Fibroblast of skin of abdomen (primary cell): ENCODE data around the gene B4GALT7. TPM values are rescaled to one million over a fixed set of nuclear protein-coding genes. Genes with fewer than 3 reads are reported as not detected.
"Not testable (repeated sequence)": the region's sequence is repeated elsewhere in the genome, so short reads cannot be mapped to it uniquely, and the experiment has no call there.

Source experiments
- DNase-seq: peaks from one replicate; pipeline ENCODE4 v3.0.0-alpha.2; 2013
- polyA plus RNA-seq, 2 experiments: library from polyadenylated mRNA; unstranded; fragments of 120-200 nt; gene quantifications; one replicate each; pipeline ENCODE4 v1.2.1, GENCODE V29; 2013; ENCODE audit not compliant: insufficient read length in 2 of 2

B4GALT7 gene, protein sequence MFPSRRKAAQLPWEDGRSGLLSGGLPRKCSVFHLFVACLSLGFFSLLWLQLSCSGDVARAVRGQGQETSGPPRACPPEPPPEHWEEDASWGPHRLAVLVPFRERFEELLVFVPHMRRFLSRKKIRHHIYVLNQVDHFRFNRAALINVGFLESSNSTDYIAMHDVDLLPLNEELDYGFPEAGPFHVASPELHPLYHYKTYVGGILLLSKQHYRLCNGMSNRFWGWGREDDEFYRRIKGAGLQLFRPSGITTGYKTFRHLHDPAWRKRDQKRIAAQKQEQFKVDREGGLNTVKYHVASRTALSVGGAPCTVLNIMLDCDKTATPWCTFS
- 31.8 TPM for polyA plus RNA-seq (2013, experiment 1 of 2; ENCODE audit: insufficient read length)
- 33.0 TPM for polyA plus RNA-seq (2013, experiment 2 of 2; ENCODE audit: insufficient read length)

DNA sequence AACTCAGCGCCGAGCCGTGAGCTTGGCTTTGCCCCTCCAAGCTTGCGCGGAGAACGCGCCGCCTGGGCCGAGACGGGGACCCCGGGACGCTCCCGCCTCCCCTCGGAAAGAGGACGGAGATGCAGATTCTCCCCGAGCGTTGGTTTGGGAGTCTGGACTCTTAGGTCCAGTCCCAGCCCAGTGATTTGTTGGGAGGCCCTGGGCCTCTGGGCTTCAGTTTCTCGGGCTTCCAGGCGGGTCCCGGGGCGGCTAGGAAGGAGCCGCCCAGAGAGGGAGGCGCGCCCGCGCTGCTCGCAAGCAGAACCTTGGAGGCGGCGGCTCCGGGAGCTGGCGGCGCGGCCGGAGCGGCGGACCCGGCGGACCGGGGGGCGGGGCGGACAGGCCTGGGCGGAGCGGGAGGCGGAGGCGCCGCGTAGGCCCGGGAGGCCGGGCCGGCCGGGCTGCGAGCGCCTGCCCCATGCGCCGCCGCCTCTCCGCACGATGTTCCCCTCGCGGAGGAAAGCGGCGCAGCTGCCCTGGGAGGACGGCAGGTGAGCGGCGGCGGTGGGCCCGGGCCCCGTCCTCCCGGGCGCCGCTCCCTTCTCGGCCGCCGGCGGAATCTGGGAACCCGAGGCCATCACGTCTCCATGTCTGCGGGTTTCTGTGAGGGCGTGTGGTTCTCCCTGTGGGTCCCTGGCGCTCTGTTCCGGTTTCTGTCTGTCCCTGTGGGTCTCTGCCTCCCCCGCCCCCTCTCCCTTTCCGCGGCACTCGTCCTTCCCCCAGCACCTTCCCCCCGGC, at the start of gene B4GALT7:
Gene B4GALT7, plus strand, starts transcription at position 402 of the 777 bp plus-strand sequence. Its CDS starts 79 bp downstream, at position 481.
- DNase-seq: peak; percentile 81

DNA sequence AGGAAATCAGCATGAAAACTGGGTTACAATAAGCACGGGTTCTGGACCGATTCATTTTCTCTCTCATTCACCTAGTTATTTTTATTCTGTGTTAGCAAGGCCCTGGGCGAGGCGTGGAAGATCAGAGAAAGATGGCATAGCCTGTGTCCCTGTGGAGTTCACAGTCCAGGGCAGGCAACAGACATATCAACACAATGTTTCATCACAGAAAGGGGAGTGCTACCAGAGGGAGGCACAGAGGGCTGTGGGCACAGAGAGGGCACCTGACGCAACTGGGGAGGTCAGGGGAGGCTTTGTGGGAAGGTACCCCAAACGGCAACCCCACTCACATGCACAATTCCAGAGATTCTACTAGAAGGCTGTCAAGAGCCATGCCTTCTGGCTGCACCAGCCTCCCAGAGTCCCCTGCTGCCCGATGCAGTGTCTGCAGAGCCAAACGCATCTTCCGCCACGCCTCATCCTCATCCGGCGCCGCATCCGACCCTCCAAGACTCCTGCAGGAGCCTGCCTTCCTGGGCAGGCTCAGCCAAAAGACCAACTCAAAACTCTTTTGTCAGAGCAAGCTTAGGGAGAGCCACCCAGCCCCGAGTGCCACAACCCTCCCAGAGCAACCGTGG, 47.0 kb upstream of the B4GALT7 start:
- DNase-seq: no peak

DNA sequence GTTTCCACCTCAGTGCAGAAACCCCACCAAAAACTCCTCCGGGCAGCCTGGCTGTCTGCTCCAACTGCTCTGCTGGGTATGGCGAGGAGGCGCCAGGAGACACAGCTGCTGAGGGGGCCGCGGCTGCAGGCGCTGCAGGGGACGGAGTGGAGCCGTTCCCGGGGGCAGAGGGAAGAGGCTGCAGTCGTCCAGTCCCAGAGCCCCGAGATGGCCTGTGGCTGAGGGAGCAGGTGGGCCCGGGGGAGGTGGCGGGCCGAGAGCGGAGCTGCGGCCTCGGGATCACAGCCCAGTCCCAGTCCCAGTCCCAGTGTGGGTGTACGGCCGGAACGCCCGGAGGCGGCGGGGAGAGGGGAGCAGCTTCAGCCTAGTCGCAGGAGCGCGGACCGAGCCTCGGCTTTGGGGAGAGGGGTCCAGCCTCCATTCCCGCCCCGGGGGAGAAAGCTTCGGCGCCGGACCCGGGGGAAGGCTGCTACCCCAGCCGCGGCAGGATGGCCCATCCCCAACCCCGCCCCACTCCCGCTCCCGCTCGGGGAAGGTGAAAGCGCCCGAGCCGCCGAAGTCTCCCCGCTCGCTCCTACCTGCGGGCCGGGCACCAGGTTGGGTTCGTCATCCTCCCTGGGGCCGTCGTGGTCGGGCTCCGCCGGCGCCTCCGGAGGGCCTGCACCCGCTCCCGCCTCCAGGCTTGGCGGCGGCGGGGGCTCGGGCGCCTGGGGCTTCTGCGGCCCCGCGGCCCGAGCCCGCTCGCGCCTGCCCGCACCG, 46.1 kb upstream of the B4GALT7 start:
- no peak for DNase-seq

DNA sequence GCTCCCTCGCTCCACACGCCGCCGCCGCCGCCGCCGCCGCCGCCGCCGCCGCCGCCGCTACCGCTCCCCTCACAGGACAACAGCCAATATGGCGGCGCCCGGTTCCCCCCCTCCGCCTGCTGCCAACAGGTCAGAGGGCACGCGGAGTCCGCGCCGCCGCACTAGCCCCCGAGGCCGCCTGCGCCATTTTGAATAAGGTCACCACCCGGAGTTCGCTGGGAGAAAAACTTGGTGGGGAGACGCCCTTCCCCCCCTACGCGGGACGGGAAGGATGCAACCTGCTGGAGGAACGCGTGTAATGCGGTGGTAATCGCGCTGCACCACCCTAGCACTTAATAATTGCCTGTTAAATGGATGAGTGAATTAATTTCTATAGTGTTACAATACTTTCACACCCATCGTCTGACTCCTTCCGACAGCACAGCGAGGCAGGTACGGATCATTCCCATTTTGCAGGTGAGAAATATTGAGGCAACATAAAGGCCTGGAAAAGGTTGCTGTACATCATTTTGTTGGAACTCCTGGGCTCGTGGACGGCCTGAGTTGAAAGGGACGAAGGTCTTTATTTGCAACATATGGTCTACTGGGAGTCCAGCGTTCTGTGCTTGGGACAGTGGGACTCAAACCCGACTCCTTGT, 45.3 kb upstream of the B4GALT7 start, which contains the start of gene FAM193B:
Gene FAM193B, minus strand, starts transcription at position 90 of the 638 bp plus-strand sequence. CDS start 105 bp downstream, outside the sequence.
- peak; percentile 92 for DNase-seq

DNA sequence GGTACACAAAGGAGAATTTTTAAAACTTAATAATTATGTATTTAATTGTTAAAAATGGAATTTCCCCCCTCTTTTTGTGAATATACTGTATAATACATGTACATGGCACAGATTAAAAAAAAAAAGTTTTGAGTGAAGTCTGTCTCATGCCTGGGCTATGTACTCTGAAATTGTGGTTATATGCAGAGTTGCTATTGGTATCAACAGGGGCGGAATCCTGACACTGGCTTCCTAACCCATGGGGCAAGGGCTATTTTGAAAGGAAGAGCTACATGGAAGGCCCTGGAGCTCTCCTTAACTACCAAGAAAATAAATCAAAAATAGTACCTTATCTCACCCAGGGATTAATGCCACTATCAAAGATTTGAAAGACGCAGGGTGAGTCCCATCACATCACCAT, 44.7 kb upstream of the B4GALT7 start:
- no peak for DNase-seq

DNA sequence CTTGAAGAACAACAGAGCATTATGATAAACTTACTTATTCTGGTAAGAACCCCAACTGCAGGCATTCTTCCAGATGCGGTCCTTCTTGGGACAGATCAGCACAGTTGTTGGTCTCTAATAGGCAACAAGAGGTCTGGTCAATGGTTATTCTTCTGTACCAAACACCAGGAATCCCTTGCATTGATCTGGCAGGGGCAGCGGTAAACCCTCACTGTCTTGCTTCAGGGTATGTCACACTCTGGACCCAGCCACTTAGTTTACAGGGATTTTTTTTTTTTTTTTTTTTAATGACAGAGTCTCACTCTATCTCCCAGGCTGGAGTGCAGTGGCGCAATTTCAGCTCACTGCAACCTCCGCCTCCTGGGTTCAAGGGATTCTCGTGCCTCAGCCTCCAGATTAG, 44.3 kb upstream of the B4GALT7 start:
- DNase-seq: no peak

DNA sequence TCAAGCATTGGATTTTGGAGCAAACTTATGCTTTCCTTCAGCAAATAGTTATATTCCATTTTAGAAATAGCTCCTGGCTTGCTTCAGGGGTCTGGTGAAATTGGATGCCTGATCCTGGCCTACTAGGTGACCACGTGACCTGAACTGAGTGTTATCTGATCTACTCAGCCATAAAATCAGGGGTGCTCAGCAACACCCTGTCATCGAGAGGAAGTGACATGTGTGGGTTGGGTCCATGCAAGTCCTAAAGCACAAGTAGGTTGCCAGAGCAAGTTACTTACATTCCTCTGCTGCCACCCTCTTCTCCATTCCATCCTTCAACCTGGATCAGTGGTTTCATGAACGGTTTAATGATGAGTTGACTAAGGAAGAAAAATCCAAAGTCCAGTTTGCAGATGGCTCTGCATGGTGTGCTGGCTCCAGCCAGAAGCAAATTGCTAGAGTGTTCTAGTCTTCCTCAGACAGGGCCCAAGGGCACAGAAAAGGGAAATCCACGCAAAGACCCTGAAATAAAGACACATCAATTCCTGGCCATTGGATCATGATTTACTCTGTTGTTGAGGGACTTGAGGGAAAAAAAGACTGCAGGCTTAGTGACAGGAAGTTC, 42.8 kb upstream of the B4GALT7 start:
- DNase-seq: no peak

DNA sequence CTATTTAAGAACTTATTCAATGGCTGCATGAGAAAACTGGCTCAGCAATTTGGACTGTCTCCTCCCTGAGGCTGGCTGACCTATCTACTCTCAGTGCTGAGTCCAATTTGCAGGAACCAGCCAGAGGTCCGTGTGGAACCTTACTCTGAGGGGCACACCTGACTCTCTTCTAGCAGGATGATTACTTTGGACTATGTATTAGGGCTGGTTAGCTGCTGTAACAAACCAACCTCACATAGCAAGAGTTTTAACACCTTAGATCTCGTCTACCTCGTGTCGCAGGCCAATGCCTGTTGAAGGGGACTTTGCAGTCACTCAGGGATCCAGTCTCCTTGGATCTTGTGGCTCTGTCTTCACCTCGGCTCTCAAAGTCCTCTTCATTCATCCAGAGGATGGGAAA, 42.1 kb upstream of the B4GALT7 start:
- DNase-seq: no peak

DNA sequence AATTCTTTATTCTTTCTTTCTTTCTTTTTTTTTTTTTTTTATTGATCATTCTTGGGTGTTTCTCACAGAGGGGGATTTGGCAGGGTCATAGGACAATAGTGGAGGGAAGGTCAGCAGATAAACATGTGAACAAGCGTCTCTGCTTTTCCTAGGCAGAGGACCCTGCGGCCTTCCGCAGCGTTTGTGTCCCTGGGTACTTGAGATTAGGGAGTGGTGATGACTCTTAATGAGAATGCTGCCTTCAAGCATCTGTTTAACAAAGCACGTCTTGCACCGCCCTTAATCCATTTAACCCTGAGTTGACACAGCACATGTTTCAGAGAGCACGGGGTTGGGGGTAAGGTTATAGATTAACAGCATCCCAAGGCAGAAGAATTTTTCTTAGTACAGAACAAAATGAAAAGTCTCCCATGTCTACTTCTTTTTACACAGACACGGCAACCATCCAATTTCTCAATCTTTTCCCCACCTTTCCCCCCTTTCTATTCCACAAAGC, 40.4 kb upstream of the B4GALT7 start:
- not testable (repeated sequence) for DNase-seq

DNA sequence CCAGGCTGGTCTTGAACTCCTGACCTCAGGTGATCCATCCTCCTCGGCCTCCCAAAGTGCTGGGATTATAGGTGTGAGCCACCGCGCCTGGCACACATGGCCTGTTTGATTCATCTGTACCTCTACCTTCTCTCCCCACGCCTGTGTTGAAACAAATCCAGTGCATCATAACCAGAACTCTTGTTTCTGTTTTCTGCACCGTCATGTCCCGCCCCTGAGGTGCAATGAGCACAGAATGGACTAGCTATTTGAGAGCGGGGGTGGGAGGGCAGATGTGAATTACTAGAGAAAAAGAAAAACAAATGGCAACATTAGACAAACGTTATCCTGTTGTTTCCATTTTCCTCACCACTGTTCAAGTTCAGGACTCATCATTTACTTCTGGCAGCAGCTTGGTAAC, 34.9 kb upstream of the B4GALT7 start:
- no peak for DNase-seq

DNA sequence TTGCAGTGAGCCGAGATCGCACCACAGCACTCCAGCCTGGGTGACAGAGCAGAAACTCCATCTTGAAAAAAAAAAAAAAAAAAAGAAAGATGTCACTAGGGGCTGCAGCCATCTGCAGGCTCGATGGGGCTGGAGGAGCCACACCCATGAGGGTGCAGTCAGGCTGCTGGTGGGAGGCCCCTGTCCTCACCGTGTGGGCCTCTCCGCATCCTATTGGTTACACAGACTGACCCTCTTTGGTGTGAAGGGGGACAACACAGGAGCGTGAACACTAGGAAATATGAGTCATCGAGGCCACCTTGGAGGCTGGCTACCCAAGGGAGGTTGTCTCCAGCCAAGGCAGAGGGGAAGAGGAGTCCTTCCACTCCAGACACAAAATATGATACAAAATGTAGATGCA, 31.6 kb upstream of the B4GALT7 start:
- DNase-seq: no peak

DNA sequence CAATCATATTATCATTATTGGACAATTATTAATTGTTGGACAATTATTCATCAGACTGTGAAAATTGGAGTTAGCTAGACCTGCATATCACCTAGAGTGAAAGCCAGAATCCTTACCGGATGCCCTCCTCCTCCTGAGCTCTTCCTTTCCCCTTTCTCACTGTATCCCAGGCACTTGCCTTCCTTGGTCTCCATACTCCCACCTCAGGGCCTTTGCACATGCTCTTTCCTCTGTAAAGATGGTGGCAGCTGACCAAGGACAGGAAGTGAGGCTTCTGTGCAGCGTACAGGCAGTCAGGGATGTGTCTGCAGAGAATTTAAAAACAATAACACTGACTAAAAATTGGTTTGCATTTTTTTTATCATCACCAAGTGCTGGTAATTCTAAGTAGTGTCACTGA, 30.0 kb upstream of the B4GALT7 start:
- no peak for DNase-seq

DNA sequence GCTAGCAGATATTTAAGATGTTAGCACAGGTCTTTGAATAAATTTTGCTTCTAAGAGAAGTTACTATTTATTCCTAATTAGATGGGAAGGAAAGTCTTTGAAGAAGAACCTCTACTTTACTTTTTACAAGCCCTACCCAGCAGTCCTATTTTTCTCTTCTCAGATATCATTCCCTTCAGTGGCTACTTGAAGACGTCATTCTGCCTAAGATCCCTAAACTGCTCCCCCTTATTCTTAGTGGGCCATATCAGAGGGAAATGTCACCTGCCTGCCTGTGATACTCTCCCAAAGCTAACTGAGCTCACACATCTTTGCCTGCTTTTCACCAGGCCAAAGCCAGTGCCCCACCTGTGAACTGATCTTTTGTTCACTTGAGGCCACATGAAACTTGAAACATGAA, 24.4 kb upstream of the B4GALT7 start:
- no peak for DNase-seq

DNA sequence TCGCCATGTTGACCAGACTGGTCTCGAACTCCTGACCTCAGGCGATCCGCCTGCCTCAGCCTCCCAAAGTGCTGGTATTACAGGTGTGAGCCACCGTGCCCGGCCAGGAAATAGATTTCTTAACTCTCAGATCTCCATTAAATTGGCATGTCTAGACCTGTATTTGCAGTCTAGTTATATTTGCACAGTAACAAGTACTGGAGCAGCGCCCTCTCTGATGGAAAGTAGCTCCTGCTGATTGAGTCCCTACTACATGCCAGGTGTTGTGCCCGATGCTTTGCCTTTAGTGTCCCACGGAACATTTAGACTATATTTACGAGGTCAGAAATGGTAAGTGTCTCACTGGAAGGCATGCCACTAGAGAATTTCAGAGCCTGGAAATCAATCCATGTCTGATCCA, 23.8 kb upstream of the B4GALT7 start:
- no peak for DNase-seq

DNA sequence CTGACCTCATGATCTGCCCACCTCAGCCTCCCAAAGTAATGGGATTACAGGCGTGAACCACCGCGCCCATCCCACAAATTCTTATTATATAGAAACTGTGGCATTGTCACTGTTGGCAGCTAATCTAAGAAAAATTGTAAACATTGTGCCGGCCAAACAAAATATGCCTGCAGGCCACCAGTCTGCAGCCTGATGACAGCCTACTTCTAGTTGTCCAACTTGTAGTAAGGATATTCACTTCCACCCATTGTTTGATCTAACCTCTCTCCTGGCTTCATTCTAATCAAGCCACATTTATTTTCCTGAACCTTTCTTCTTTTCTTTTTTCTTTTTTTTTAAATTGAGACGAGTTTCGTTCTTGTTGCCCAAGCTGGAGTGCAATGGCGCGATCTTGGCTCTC, 21.6 kb upstream of the B4GALT7 start:
- no peak for DNase-seq

DNA sequence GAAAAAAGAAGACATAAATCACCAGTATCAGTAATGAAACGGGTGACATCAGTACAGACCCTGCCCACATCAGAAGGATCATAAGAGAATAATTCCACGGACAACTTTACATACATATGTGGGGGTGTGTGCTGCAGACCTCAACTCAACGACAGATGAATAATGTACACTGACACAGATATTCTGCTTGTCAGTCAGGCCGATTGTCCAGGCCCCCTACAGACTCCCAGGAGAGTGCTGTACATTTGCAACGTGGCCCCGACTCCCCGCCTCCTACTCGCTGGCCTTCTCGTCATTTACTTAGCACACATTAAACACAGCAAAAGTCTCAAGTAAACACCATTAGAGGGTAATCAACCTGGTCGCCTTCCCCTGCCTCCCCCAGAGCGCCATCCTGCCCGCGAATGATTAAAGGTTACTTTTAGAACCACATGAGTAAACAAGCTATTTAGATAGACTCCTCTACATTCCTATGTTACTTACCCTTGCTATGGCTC, 11.5 kb upstream of the B4GALT7 start:
- DNase-seq: no peak

DNA sequence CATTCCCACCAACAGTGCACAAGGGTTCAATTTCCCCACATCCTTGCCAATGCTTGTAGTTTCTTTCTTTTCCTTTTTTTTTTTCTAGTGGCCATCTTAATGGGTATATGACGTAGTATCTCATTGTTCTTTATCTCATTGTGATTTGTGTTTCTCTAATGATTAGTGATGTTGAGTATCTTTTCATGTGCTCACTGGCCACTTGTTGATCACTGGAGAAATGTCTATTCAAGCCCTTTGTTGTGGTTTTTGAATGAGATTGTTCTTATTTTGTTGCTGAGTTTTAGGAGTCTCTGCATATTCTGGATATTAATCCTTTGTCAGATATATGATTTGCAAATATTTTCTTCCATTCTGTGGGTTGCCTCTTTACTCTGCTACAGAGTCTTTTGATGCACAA, 9.5 kb upstream of the B4GALT7 start:
- no peak for DNase-seq

DNA sequence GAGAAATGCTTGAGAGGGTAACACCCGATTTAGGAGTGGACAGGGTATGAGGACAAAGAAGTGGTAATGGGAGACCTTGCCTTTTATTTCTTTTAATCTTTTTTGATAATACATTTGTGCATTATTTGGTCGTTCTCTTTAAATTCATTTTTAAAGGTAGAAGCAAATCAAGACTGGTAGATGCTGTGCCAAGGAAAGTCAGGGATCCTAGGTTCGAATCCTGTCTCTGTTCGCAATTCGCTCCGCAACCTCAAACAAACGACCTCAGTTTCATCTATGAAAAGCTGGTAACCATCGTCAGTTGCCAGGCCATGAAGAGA, 8.3 kb upstream of the B4GALT7 start:
- no peak for DNase-seq

DNA sequence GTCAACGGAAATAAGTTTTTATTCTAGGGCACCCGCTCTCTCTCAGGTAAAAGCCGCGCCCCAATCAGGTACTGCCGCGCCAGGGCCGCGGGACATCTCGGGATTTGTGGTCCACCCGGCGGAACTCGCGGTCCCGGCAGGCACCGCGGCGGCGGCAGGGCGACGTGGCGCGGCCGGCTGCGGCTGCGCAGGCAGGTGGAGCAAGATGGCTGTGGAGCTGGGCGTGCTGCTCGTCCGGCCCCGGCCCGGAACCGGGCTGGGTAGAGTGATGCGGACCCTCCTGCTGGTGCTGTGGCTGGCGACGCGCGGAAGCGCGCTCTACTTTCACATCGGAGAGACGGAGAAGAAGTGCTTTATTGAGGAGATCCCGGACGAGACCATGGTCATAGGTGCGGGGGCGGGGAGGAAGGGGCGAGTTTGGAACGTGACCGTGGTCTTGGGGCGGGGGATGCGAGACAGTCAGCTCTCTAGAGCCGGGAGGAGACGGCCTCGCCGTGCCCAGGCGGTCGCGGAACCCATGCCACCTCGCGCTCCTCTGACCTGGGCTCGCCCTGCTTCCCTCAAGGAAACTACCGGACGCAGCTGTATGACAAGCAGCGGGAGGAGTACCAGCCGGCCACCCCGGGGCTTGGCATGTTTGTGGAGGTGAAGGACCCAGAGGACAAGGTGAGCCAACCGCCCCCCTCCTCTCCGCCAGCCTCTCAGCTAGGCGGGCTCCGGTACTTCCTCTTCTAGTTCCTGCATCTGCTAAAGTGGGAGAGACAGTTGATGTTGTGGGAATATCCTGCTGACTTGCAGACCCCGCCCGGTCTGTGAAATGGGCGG, 7.7 kb upstream of the B4GALT7 start, which contains the start of gene TMED9:
Gene TMED9, plus strand, starts transcription at position 194 of the 825 bp plus-strand sequence. Its CDS starts 12 bp downstream, at position 206.
- peak; percentile 80 for DNase-seq

DNA sequence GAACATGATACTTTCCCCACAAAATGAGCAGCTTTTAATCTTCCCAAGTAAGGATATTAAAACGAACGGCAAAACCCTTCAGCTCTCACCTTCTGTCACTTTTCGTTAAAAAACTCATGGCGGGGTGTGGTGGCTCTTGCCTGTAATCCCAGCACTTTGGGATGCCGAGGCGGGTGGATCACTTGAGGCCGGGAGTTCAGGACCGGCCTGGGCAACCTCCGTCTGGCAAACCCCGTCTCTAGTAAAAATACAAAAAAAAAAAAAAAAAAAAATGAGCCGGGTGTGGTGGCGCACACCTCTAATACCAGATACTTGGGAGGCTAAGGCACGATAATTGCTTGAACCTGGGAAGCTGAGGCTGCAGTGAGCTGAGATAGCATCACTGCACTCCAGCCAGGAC, 7.0 kb upstream of the B4GALT7 start:
- no peak for DNase-seq
